Measurements from ENCODE around the gene NPDC1.

The NPDC1 gene

GRCh38 chr9:137020771-137021567 lies 25.0 kb downstream of the NPDC1 start:
- DNase-seq (ENCODE audit: low read depth in 1 of 2, low spot score in 1 of 2) = no peak
- no peak for TF ChIP-seq JUND (IDR thresholded peaks at IDR 0.05; ENCODE audit: low read depth)
- in situ Hi-C loops (cut with HindIII; ENCODE audit: low pct_unique_long_range_greater_than_20kb, low sequenced_read_pairs) = no loop called here

- in situ Hi-C loops (cut with HindIII; ENCODE audit: low pct_unique_long_range_greater_than_20kb, low sequenced_read_pairs) = no loop called here
- no peak for DNase-seq (ENCODE audit: low read depth in 1 of 2, low spot score in 1 of 2)
- no peak for TF ChIP-seq JUND (IDR thresholded peaks at IDR 0.05; ENCODE audit: low read depth)
Observed at GRCh38 chr9:137019891-137020683, 25.9 kb downstream of the NPDC1 start.

- in situ Hi-C loops (cut with HindIII; ENCODE audit: low pct_unique_long_range_greater_than_20kb, low sequenced_read_pairs) = no loop called here
- no peak for TF ChIP-seq JUND (IDR thresholded peaks at IDR 0.05; ENCODE audit: low read depth)
- DNase-seq (ENCODE audit: low read depth in 1 of 2, low spot score in 1 of 2) = no peak
Observed at GRCh38 chr9:137018761-137019559, 27.0 kb downstream of the NPDC1 start.

- in situ Hi-C loops (cut with HindIII; ENCODE audit: low pct_unique_long_range_greater_than_20kb, low sequenced_read_pairs) = no loop called here
- TF ChIP-seq JUND (IDR thresholded peaks at IDR 0.05; ENCODE audit: low read depth) = no peak
- DNase-seq (ENCODE audit: low read depth in 1 of 2, low spot score in 1 of 2) = no peak
Observed at GRCh38 chr9:137017791-137018497, 28.0 kb downstream of the NPDC1 start.

GRCh38 chr9:137017071-137017470 lies 28.9 kb downstream of the NPDC1 start:
- DNase-seq (ENCODE audit: low read depth in 1 of 2, low spot score in 1 of 2) = no peak
- in situ Hi-C loops (cut with HindIII; ENCODE audit: low pct_unique_long_range_greater_than_20kb, low sequenced_read_pairs) = no loop called here
- TF ChIP-seq JUND (IDR thresholded peaks at IDR 0.05; ENCODE audit: low read depth) = no peak

GRCh38 chr9:137016436-137016835 lies 29.5 kb downstream of the NPDC1 start:
- in situ Hi-C loops (cut with HindIII; ENCODE audit: low pct_unique_long_range_greater_than_20kb, low sequenced_read_pairs) = no loop called here
- no peak for DNase-seq (ENCODE audit: low read depth in 1 of 2, low spot score in 1 of 2)
- TF ChIP-seq JUND (IDR thresholded peaks at IDR 0.05; ENCODE audit: low read depth) = no peak

GRCh38 chr9:137015976-137016375 lies 30.0 kb downstream of the NPDC1 start:
- no peak for DNase-seq (ENCODE audit: low read depth in 1 of 2, low spot score in 1 of 2)
- in situ Hi-C loops (cut with HindIII; ENCODE audit: low pct_unique_long_range_greater_than_20kb, low sequenced_read_pairs) = no loop called here
- TF ChIP-seq JUND (IDR thresholded peaks at IDR 0.05; ENCODE audit: low read depth) = no peak

- no peak for DNase-seq (ENCODE audit: low read depth in 1 of 2, low spot score in 1 of 2)
- in situ Hi-C loops (cut with HindIII; ENCODE audit: low pct_unique_long_range_greater_than_20kb, low sequenced_read_pairs) = no loop called here
- TF ChIP-seq JUND (IDR thresholded peaks at IDR 0.05; ENCODE audit: low read depth) = no peak
Observed at GRCh38 chr9:137015540-137015930, 30.4 kb downstream of the NPDC1 start.

GRCh38 chr9:137014776-137015539 lies 31.0 kb downstream of the NPDC1 start:
- DNase-seq (ENCODE audit: low read depth in 1 of 2, low spot score in 1 of 2) = no peak
- in situ Hi-C loops (cut with HindIII; ENCODE audit: low pct_unique_long_range_greater_than_20kb, low sequenced_read_pairs) = no loop called here
- TF ChIP-seq JUND (IDR thresholded peaks at IDR 0.05; ENCODE audit: low read depth) = no peak

GRCh38 chr9:137014166-137014565 lies 31.8 kb downstream of the NPDC1 start:
- no peak for TF ChIP-seq JUND (IDR thresholded peaks at IDR 0.05; ENCODE audit: low read depth)
- in situ Hi-C loops (cut with HindIII; ENCODE audit: low pct_unique_long_range_greater_than_20kb, low sequenced_read_pairs) = no loop called here
- no peak for DNase-seq (ENCODE audit: low read depth in 1 of 2, low spot score in 1 of 2)

GRCh38 chr9:137013571-137013940 lies 32.4 kb downstream of the NPDC1 start:
- in situ Hi-C loops (cut with HindIII; ENCODE audit: low pct_unique_long_range_greater_than_20kb, low sequenced_read_pairs) = no loop called here
- no peak for TF ChIP-seq JUND (IDR thresholded peaks at IDR 0.05; ENCODE audit: low read depth)
- no peak for DNase-seq (ENCODE audit: low read depth in 1 of 2, low spot score in 1 of 2)
